NCI-H345 (cell line): ENCODE results near the gene EMC7.

Experiments used
- DNase-seq: peaks from one replicate; lab custom pipeline; 2025; lab: John Stamatoyannopoulos, UW

EMC7 gene

DNA sequence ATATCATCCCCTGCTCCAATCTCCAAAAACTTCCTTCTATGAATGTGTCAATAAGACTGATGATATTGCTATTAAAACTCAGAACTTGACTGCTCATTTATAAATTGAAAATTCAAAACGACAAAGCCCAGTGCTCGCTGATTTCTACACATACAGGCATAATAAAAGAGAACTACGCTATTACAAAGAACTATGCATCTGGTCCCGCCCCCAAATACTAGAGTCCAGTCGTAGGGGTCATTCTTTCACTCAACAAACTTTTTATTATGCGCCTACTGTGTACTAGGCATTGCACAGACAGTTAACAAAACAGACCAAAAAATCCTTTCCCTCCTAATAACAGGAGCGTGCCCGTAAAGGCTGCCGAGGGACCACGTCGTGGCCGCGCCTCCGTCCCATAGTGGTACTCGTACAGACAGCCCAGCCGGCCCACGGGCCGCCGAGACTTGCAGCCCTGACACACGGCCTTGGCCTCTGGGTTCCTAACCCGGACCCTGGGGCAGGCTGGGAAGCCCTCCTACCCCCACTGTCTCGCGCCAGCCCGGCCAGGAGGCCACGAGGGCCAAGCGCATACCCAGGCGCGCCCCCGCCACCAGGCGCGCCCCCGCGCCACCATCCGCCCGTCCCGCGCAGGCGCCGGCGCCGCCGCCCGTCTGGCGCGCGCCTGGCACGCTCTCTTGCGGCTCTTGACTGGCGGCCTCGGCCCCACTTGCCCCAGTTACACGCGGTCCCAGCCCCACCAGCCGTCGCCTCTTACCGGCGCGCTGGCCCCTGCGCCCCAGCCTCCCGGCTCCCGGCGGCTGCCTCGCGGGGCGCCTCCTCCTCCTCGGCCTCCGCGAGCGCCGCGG, 63.4 kb downstream of the EMC7 start:
- peak; percentile 61 for DNase-seq
